ENCODE data around the gene PSMG1. TPM values are rescaled to one million over a fixed set of nuclear protein-coding genes. Genes with fewer than 3 reads are reported as not detected.
"Not testable (repeated sequence)": the region's sequence is repeated elsewhere in the genome, so short reads cannot be mapped to it uniquely, and the experiment has no call there.

The PSMG1 gene, protein sequence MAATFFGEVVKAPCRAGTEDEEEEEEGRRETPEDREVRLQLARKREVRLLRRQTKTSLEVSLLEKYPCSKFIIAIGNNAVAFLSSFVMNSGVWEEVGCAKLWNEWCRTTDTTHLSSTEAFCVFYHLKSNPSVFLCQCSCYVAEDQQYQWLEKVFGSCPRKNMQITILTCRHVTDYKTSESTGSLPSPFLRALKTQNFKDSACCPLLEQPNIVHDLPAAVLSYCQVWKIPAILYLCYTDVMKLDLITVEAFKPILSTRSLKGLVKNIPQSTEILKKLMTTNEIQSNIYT
- total RNA-seq (2014; rRNA removed; shearing (Covaris generic)) = 74.1 and 88.8 TPM in 2 replicates

DNA sequence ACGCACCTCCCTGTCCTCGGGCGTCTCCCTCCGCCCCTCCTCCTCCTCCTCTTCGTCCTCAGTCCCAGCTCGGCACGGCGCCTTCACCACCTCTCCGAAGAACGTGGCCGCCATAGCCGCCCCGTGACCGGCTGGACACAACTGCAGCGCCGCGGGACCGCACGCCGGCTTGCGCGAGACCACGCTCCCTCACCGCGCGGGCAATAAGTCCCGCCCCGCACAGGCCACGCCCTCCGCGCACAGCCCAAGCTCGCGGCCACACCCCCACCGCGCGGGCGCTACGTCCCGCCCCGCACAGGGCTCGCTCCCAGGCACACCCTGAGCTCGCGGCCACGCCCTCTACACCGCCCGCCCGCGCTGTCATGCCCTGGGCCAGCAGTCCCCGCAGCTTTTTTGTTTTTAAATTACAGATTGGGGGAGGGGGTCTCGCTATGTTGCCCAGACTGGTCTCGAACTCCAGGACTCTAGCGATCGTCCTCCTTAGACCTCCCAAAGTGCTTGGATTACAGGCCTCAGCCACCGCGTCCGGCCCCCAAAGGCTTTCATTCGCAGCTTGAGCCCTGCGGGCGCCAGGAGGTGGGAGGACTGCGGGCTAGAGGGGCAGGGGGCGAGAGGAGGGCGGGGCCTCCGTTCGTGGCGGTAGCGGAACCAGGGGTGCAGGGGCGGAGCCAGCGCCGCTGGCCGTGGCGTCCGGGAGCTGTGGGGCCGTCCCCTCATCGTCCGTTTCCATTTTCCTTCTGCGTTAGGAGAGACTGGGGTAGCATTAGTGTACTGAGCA lies at the start of gene PSMG1:
TSS of gene PSMG1 (minus strand) at position 180 of the 778 bp plus-strand sequence. CDS start at position 114, 66 bp downstream.
- Histone ChIP-seq H3K4me3 (ENCODE audit: insufficient read depth, low read depth, low read length) (peak within 1 kb of the TSS; percentile 93), H3K36me3 (replicated peaks; ENCODE audit: control insufficient read depth, insufficient read depth, low read length) (no peaks in the 10 kb centered on the region; the same call in 1 of the 2 replicates), H3K27me3 (ENCODE audit: control insufficient read depth, insufficient read depth, low read length) (no peaks in the 10 kb centered on the region)
- peak; percentile 94 for DNase-seq

DNA sequence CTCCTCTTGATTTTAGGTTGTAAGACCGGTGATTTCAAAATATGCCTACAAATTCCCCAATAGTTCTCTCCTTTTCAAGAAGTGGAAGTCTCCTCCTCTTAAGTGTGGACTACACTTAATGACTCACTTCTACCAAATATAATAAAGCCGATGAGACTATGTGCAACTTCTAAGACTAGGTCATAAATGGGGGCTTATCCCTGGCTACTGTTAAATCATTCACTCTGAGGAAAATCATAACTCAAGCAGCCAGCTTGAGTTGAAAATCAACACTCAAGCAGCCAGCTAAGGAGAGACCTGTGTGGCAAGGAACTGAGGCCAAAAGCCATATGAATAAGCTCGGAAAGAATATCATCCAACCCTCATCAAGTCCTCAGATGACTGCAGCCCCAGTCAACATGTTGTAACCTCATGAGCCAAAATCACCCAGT lies 49.6 kb upstream of the PSMG1 start:
- Histone ChIP-seq H3K36me3 (replicated peaks; ENCODE audit: control insufficient read depth, insufficient read depth, low read length) (peaks cover 15% of the 10 kb centered on the region), H3K27me3 (ENCODE audit: control insufficient read depth, insufficient read depth, low read length) (no peaks in the 10 kb centered on the region), H3K4me3 (ENCODE audit: insufficient read depth, low read depth, low read length) (no peak overlapping the region)
- no peak for DNase-seq

DNA sequence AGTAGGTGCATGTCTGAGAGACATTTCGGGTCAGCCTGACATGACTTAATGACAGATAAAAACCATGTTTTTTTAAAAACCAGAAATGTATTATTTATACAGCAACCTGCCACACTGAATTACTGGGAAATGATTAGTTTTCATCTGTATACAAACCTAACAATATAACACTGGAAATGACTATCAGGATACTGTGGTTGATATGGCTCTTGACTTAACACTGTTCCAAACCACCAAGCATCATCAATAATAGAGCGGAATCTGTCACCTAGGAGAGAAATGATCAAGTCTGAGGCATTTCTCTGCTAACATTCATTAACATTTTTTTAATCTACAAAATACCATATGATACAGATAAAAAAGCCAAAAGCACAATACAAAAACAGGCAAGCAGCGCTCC lies 41.7 kb upstream of the PSMG1 start:
- H3K27me3 ChIP-seq (ENCODE audit: control insufficient read depth, insufficient read depth, low read length) = no peaks in the 10 kb centered on the region
- H3K36me3 ChIP-seq (replicated peaks; ENCODE audit: control insufficient read depth, insufficient read depth, low read length) = peaks cover 4% of the 10 kb centered on the region
- no peak for DNase-seq
- H3K4me3 ChIP-seq (ENCODE audit: insufficient read depth, low read depth, low read length) = no peak overlapping the region

DNA sequence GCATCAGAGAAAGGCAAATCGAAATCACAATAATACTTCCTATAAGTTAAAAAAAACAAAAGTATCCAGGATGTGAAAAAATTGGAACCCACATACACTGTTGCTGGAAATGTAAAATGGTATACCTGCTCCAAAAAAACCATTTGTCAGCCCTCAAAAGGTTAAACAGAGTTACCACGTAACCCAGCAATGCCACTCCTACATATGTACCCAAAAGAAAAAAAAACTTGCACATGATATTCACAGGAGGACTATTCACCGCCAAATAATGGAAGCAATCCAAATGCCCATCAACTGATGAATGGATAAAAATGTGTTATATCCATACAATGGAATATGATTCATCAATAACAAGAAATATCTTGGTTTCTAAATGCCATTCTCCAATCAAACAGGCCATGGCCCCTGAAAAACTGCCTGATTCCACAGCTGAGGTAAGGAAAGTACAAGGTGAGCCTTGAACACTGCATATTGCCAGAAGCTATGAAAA lies 38.8 kb upstream of the PSMG1 start:
- no peaks in the 10 kb centered on the region for H3K27me3 ChIP-seq (ENCODE audit: control insufficient read depth, insufficient read depth, low read length)
- no peak overlapping the region for H3K4me3 ChIP-seq (ENCODE audit: insufficient read depth, low read depth, low read length)
- no peak for DNase-seq
- peaks cover 2% of the 10 kb centered on the region for H3K36me3 ChIP-seq (replicated peaks; ENCODE audit: control insufficient read depth, insufficient read depth, low read length)

DNA sequence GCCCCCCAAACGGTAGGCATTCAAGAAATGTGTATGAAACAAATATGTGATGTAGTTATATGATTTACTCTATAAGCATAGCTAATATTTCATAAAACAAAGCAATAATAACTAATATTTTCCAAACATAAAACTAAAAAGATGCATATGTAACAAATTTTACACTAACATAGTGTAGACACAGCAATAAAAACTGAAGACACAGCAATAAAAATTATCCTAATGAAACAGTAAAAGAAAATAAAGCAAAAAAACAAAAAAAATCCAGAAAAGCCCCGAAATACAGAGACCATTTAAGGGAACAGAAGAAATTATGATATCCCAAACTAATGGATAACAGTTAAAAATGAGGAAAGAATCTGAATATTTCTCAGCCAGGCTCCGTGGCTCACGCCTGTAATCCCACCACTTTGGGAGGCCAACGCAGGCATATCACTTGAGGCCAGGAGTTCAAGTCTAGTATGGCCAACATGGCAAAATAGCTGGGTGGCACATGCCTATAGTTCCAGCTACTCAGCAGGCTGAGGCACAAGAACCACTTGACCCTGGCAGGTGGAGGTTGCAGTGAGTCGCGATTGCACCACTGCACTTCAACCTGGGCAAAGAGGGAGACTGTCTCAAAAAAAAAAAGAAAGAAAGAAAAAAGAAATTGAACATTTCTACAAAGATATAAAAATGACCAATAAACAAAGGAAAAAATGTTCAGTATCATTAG lies 38.2 kb upstream of the PSMG1 start:
- Histone ChIP-seq H3K27me3 (ENCODE audit: control insufficient read depth, insufficient read depth, low read length) (no peaks in the 10 kb centered on the region), H3K4me3 (ENCODE audit: insufficient read depth, low read depth, low read length) (no peak overlapping the region), H3K36me3 (replicated peaks; ENCODE audit: control insufficient read depth, insufficient read depth, low read length) (peaks cover 1% of the 10 kb centered on the region)
- DNase-seq = no peak

DNA sequence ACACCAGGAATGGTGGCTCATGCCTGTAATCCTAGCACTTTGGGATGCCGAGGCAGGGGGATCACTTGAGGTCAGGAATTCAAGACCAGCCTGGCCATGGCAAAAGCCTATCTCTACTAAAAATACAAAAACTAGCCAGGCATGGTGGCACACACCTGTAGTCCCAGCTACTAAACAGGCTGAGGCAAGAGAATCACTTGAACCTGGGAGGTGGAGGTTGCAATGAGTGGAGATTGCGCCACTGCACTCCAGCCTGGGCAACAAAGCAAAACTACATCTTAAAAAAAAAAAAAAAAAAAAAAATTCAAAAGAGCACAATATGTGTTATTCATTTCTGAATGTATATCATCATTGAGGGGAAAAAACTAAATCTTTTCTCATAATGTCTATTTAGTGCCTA lies 37.6 kb upstream of the PSMG1 start:
- not testable (repeated sequence) for H3K36me3 ChIP-seq (replicated peaks; ENCODE audit: control insufficient read depth, insufficient read depth, low read length); H3K27me3 ChIP-seq (ENCODE audit: control insufficient read depth, insufficient read depth, low read length); H3K4me3 ChIP-seq (ENCODE audit: insufficient read depth, low read depth, low read length); DNase-seq

DNA sequence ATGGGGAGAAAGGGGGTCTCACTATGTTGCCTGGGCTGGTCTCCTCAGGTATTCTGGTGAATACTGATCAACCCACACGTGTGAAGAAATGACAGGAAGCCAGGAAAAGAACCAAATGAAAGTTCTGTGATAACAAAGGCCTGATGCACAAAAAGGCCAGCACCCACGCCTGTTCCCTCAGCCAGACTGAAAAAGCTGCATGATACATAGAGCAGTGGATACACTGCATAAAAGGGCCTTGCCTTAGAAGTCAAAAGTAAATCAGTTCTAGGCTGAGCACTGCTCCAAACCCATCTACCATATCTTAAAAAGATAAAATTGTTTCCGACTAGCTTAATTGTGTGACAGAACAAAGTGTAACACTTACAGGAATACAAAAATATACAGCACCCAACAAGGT lies 36.9 kb upstream of the PSMG1 start:
- H3K4me3 ChIP-seq (ENCODE audit: insufficient read depth, low read depth, low read length) = no peak overlapping the region
- H3K36me3 ChIP-seq (replicated peaks; ENCODE audit: control insufficient read depth, insufficient read depth, low read length) = peaks cover 1% of the 10 kb centered on the region
- H3K27me3 ChIP-seq (ENCODE audit: control insufficient read depth, insufficient read depth, low read length) = no peaks in the 10 kb centered on the region
- DNase-seq = no peak

DNA sequence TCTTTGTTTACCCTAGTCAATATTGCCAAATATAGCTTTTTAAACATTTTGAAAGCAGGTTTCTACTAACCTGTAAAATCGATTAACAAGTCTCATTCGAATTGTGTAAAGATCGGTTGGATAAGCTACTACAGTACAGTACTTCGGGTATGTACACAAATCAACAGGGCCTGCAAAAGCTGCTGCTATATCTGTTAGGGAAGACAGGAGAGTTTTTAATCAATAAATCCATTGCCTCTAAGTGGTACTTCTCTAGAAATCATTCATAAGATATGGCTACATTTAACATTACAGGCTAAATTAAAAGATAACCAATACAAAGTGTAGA lies 34.8 kb upstream of the PSMG1 start:
- H3K36me3 ChIP-seq (replicated peaks; ENCODE audit: control insufficient read depth, insufficient read depth, low read length) = no peaks in the 10 kb centered on the region; the same call in none of the 2 replicates

DNA sequence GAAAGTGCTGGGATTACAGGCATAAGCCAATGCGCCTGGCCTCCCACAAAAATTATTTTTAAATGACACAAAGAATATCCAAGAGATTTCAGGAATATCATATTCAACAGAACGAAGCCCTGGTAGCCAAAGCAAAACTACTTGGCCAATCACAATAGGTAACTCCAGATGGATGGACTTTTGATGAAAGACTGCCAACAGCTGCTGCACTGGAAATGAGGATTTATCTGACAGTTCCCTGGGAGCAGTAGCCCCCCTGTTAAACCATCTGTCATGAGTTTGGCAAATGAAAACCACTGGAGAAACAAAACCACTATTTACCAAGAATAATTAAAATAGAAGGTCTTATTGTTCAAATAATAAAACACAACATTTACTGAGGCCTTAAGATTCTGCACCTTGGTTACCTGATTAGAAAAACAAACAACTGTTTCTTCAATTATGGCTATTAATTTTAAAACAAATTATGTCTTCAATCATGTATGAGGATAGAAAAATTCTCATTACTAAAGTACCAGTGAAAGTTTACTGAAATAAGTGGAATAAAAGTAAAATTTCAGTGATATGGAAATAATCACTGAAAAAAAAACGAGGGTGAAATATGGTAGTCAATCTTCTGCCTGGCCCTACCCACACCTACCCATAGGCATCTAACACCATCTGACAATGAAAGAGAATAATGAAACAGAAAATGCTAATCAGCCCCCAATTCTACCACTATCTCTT lies 34.3 kb upstream of the PSMG1 start:
- no peaks in the 10 kb centered on the region; the same call in none of the 2 replicates for H3K36me3 ChIP-seq (replicated peaks; ENCODE audit: control insufficient read depth, insufficient read depth, low read length)

More for the DNA sequence above, 34.8 kb upstream of the PSMG1 start:
- no peaks in the 10 kb centered on the region for H3K27me3 ChIP-seq (ENCODE audit: control insufficient read depth, insufficient read depth, low read length)
- DNase-seq = no peak
- no peak overlapping the region for H3K4me3 ChIP-seq (ENCODE audit: insufficient read depth, low read depth, low read length)

DNA sequence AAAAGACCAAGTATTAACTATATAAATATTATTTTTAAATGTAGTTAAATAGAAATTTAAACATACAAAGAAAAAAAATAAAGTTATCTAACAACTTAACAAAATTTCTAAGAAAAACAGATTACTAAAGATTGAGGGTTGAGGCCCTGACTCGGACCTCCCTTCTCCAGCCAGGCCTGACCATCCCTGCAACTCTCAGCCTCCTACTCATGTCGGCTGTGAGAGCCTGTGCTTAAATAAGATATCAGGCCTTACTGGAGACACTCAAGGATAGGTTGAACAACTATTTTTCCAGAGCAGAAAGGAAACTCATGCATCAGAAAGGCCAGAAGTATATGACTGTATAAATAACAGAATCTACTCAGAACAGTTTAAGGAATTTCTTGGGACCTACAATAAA lies 33.0 kb upstream of the PSMG1 start:
- Histone ChIP-seq H3K36me3 (replicated peaks; ENCODE audit: control insufficient read depth, insufficient read depth, low read length) (no peaks in the 10 kb centered on the region; the same call in none of the 2 replicates), H3K27me3 (ENCODE audit: control insufficient read depth, insufficient read depth, low read length) (no peaks in the 10 kb centered on the region)

More for the DNA sequence above, 34.3 kb upstream of the PSMG1 start:
- DNase-seq = no peak
- no peak overlapping the region for H3K4me3 ChIP-seq (ENCODE audit: insufficient read depth, low read depth, low read length)
- H3K27me3 ChIP-seq (ENCODE audit: control insufficient read depth, insufficient read depth, low read length) = no peaks in the 10 kb centered on the region

DNA sequence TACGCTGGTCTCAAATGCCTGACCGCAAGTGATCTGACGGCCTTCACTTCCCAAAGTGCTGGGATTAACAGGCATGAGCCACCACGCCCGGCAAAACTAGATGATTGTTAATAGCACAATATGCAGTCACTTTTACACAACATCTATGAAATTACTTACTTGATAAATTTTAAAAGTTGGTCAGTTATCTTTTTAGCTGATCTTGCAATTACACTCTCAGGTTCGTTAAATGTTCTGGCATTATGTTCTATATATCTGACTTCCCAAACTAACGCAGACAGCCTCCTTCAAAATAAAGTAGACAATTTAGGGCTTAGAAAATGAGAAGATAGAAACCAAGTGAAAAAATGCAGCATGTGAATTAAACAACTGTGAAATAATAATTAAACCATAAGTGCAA lies 31.8 kb upstream of the PSMG1 start:
- DNase-seq = no peak
- no peaks in the 10 kb centered on the region; the same call in none of the 2 replicates for H3K36me3 ChIP-seq (replicated peaks; ENCODE audit: control insufficient read depth, insufficient read depth, low read length)
- H3K27me3 ChIP-seq (ENCODE audit: control insufficient read depth, insufficient read depth, low read length) = no peaks in the 10 kb centered on the region
- H3K4me3 ChIP-seq (ENCODE audit: insufficient read depth, low read depth, low read length) = no peak overlapping the region

More for the DNA sequence above, 33.0 kb upstream of the PSMG1 start:
- no peak overlapping the region for H3K4me3 ChIP-seq (ENCODE audit: insufficient read depth, low read depth, low read length)
- DNase-seq = no peak

DNA sequence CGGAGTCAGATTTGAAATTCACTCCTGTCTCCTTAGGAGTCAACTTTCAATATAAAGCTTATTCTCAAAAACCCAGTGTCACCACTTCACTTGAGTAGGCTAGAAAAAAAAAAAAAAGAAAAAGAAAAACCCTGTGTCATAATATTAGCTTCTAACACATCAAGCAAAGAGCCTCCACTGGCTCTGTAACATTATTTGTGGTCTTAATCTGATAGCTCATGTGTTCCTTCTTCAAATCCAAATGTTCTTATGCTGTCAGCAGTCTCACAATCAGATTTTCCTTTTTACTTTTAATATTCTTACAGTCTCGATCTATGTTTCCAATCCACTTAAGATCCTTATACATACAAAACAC lies 26.1 kb upstream of the PSMG1 start:
- Histone ChIP-seq H3K36me3 (replicated peaks; ENCODE audit: control insufficient read depth, insufficient read depth, low read length) (peaks cover 6% of the 10 kb centered on the region), H3K27me3 (ENCODE audit: control insufficient read depth, insufficient read depth, low read length) (no peaks in the 10 kb centered on the region), H3K4me3 (ENCODE audit: insufficient read depth, low read depth, low read length) (no peak overlapping the region)
- DNase-seq = no peak

DNA sequence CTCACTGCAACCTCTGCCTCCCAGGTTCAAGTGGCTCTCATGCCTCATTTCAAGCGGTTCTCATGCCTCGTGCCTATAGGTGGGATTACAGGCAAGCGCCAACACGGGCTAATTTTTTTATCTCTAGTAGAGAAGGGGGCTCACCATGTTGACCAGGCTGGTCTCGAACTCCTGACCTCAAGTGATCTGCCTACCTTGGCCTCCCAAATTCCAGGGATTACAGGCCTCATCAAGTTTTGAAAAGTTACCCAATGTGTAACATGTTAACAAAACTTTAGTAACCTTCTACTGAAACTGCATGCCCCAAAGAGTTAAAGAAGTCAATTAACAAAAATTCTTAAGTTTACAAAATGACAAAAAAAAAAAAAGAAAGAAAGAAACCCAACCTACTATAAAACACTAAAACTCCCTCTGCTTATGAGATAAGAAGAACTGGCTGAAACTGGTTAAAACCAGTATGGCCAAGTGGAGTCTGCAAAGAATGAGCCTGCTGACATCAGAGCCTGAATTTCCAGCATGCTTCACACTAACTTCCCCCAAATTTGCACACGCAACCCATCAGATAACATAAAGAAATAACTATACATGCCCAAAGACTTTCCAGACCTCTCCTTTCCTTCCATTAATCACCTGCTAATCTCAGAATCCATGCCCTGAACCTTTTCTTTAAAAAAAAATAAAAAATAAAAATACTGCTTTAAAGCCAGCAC lies 25.5 kb upstream of the PSMG1 start:
- no peak for DNase-seq
- Histone ChIP-seq H3K4me3 (ENCODE audit: insufficient read depth, low read depth, low read length) (no peak overlapping the region), H3K36me3 (replicated peaks; ENCODE audit: control insufficient read depth, insufficient read depth, low read length) (peaks cover 6% of the 10 kb centered on the region), H3K27me3 (ENCODE audit: control insufficient read depth, insufficient read depth, low read length) (no peaks in the 10 kb centered on the region)

DNA sequence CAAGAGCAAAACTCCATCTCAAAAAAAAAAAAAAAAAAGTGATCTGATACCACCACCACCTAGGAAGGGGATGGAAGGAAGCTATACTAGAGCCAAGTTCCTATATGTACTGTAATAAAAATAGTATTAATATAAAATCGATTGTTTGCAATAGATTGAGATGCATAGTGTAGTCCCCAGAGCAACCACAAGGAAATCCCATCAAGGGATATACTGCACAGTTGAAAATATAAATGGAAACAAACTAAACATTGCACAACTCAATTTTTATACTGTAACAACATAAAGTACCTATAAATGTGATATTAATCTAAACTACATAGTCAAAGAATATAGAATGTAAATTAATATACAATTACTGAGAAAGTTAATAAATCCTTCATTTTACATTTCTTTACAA lies 20.9 kb upstream of the PSMG1 start:
- Histone ChIP-seq H3K4me3 (ENCODE audit: insufficient read depth, low read depth, low read length) (no peak overlapping the region), H3K36me3 (replicated peaks; ENCODE audit: control insufficient read depth, insufficient read depth, low read length) (peaks cover 10% of the 10 kb centered on the region), H3K27me3 (ENCODE audit: control insufficient read depth, insufficient read depth, low read length) (no peaks in the 10 kb centered on the region)
- DNase-seq = no peak

Data from H7 (cell line).